22Rv1 (cell line): ENCODE measurements around the gene LRRN2.

ENCODE experiments used
- CTCF ChIP-seq: fragments of 450-650 bp; IDR thresholded peaks from 2 replicates; pipeline ENCODE4 v1.5.1; 2017; ENCODE audit warnings: mild to moderate bottlenecking
- ZFX ChIP-seq: fragments of 450-650 bp; IDR thresholded peaks from 2 replicates; pipeline ENCODE4 v1.6.1; 2017; ENCODE audit warnings: antibody characterized with exemption, borderline replicate concordance

DNA sequence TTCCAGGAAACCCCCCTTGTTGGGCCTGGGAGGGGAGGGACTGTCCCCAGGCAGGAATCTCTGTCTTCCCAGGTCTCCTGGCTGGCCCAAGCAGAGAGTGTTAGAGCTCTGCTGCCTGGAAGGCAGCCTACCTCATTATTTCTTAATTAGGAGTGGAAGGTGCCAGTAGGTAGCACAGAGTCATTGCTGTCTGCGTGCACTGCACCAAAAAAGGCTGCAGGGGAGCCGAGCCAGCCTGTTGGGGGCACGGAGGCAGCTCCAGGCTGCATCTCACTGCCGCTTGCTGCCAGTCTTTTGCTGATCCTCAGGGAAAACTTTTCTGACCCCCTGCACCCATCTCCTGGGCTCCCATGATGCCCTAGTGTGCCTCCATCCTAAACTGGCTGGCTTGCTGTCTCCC is 58.1 kb downstream of the LRRN2 start:
- no peak for TF ChIP-seq CTCF
- no peak for TF ChIP-seq ZFX
